ENCODE results near the gene NDC1. TPM values are rescaled to one million over a fixed set of nuclear protein-coding genes. Genes with fewer than 3 reads are reported as not detected.

The NDC1 gene
- total RNA-seq, 8 experiments from 2014 or later: 10.5 to 36.4 (median 16.6) TPM

- no peak overlapping the region for H3K4me3 ChIP-seq
- H3K4me1 ChIP-seq (replicated peaks in 1 of 2): no peaks in the 10 kb centered on the region
- H3K27ac ChIP-seq: no peak overlapping the region
- WGBS, 10 experiments: 60 to 85% (median 73%) methylated on average over 2 to 8 of the region's 8 CpGs; no CpG with 5 or more reads in 3 of the 10 experiments
- in situ Hi-C loops (cut with MboI; ENCODE audit: low pct_unique_long_range_greater_than_20kb in 2 of 9, low sequenced_read_pairs in 9 of 9, unreplicated experiment in 9 of 9): loop anchor here in 3 of 9 experiments (25.0 kb wide), 1 partner anchor 239 kb away; no protein-coding TSS in a partner anchor
- ATAC-seq (replicated peaks in 6 of 8): no peak
Observed at GRCh38 chr1:53726009-53726600, 112.0 kb downstream of the NDC1 start.

- 27 to 87% (median 63%) methylated on average over 1 to 5 of the region's 6 CpGs; no CpG with 5 or more reads in 4 of the 10 experiments for WGBS, 10 experiments
- in situ Hi-C loops (cut with MboI; ENCODE audit: low pct_unique_long_range_greater_than_20kb in 2 of 9, low sequenced_read_pairs in 9 of 9, unreplicated experiment in 9 of 9): loop anchor here in 3 of 9 experiments (25.0 kb wide), 1 partner anchor 238 kb away; no protein-coding TSS in a partner anchor
- Histone ChIP-seq H3K4me1 (replicated peaks in 1 of 2) (no peaks in the 10 kb centered on the region), H3K4me3 (no peak overlapping the region), H3K27ac (no peak overlapping the region)
- peak in 4 of 8 experiments; percentile 32 to 52 (median 40) for ATAC-seq (replicated peaks in 6 of 8)
Observed at GRCh38 chr1:53725238-53725689, 112.8 kb downstream of the NDC1 start.

- Histone ChIP-seq H3K27ac (no peak overlapping the region), H3K4me3 (no peak overlapping the region), H3K4me1 (replicated peaks in 1 of 2) (no peaks in the 10 kb centered on the region)
- 40 to 100% (median 81%) methylated on average over 1 of the region's 1 CpG; no CpG with 5 or more reads in 1 of the 10 experiments for WGBS, 10 experiments
- ATAC-seq (replicated peaks in 6 of 8): peak in 1 of 8 experiments; percentile 80
- in situ Hi-C loops (cut with MboI; ENCODE audit: low pct_unique_long_range_greater_than_20kb in 2 of 9, low sequenced_read_pairs in 9 of 9, unreplicated experiment in 9 of 9): no loop called here
Observed at GRCh38 chr1:53722025-53722424, 116.1 kb downstream of the NDC1 start.

- ATAC-seq (replicated peaks in 6 of 8): no peak
- Histone ChIP-seq H3K4me3 (no peak overlapping the region), H3K27ac (no peak overlapping the region), H3K4me1 (replicated peaks in 1 of 2) (no peaks in the 10 kb centered on the region)
- WGBS, 10 experiments: 53 to 100% (median 75%) methylated on average over 1 to 4 of the region's 4 CpGs; no CpG with 5 or more reads in 1 of the 10 experiments
- in situ Hi-C loops (cut with MboI; ENCODE audit: low pct_unique_long_range_greater_than_20kb in 2 of 9, low sequenced_read_pairs in 9 of 9, unreplicated experiment in 9 of 9): no loop called here
Observed at GRCh38 chr1:53721088-53721487, 117.0 kb downstream of the NDC1 start.

GRCh38 chr1:53719469-53719868 is 118.6 kb downstream of the NDC1 start:
- no peak for ATAC-seq (replicated peaks in 6 of 8)
- Histone ChIP-seq H3K4me1 (replicated peaks in 1 of 2) (no peaks in the 10 kb centered on the region), H3K4me3 (no peak overlapping the region), H3K27ac (no peak overlapping the region)
- WGBS, 10 experiments: 50 to 83% (median 63%) methylated on average over 1 to 2 of the region's 2 CpGs; no CpG with 5 or more reads in 7 of the 10 experiments
- in situ Hi-C loops (cut with MboI; ENCODE audit: low pct_unique_long_range_greater_than_20kb in 2 of 9, low sequenced_read_pairs in 9 of 9, unreplicated experiment in 9 of 9): no loop called here

- WGBS, 10 experiments: 60 to 93% (median 75%) methylated on average over 1 to 2 of the region's 2 CpGs; no CpG with 5 or more reads in 3 of the 10 experiments
- no peak overlapping the region for H3K27ac ChIP-seq
- no peak for ATAC-seq (replicated peaks in 6 of 8)
- H3K4me3 ChIP-seq: no peak overlapping the region
- H3K4me1 ChIP-seq (replicated peaks in 1 of 2): no peaks in the 10 kb centered on the region
- in situ Hi-C loops (cut with MboI; ENCODE audit: low pct_unique_long_range_greater_than_20kb in 2 of 9, low sequenced_read_pairs in 9 of 9, unreplicated experiment in 9 of 9): no loop called here
Observed at GRCh38 chr1:53718443-53718842, 119.7 kb downstream of the NDC1 start.

GRCh38 chr1:53717025-53717804 is 120.9 kb downstream of the NDC1 start:
- Histone ChIP-seq H3K27ac (no peak overlapping the region), H3K4me3 (no peak overlapping the region), H3K4me1 (replicated peaks in 1 of 2) (no peaks in the 10 kb centered on the region)
- ATAC-seq (replicated peaks in 6 of 8): no peak
- in situ Hi-C loops (cut with MboI; ENCODE audit: low pct_unique_long_range_greater_than_20kb in 2 of 9, low sequenced_read_pairs in 9 of 9, unreplicated experiment in 9 of 9): no loop called here
- 36 to 93% (median 70%) methylated on average over 1 to 6 of the region's 6 CpGs for WGBS, 10 experiments

- ATAC-seq (replicated peaks in 6 of 8): no peak
- H3K27ac ChIP-seq: no peak overlapping the region
- 62 to 100% (median 90%) methylated on average over 1 to 5 of the region's 5 CpGs; no CpG with 5 or more reads in 2 of the 10 experiments for WGBS, 10 experiments
- H3K4me3 ChIP-seq: no peak overlapping the region
- in situ Hi-C loops (cut with MboI; ENCODE audit: low pct_unique_long_range_greater_than_20kb in 2 of 9, low sequenced_read_pairs in 9 of 9, unreplicated experiment in 9 of 9): no loop called here
- no peaks in the 10 kb centered on the region for H3K4me1 ChIP-seq (replicated peaks in 1 of 2)
Observed at GRCh38 chr1:53716150-53716549, 121.9 kb downstream of the NDC1 start.

GRCh38 chr1:53715478-53715877 is 122.6 kb downstream of the NDC1 start:
- Histone ChIP-seq H3K4me1 (replicated peaks in 1 of 2) (no peaks in the 10 kb centered on the region), H3K27ac (no peak overlapping the region), H3K4me3 (no peak overlapping the region)
- 51 to 73% (median 60%) methylated on average over 1 to 10 of the region's 11 CpGs; no CpG with 5 or more reads in 4 of the 10 experiments for WGBS, 10 experiments
- peak in 7 of 8 experiments; percentile 30 to 93 (median 60) for ATAC-seq (replicated peaks in 6 of 8)
- in situ Hi-C loops (cut with MboI; ENCODE audit: low pct_unique_long_range_greater_than_20kb in 2 of 9, low sequenced_read_pairs in 9 of 9, unreplicated experiment in 9 of 9): no loop called here

Other genes with a start within 250 kb of the NDC1 start
- 1 to 10 TPM in 2 of 8 experiments, under 1 TPM in 6; 0.14 to 4.7 (median 0.33) TPM for gene GLIS1, start 99.1 kb downstream of the NDC1 start, total RNA-seq
- 10 to 100 TPM; 18.4 to 41.4 (median 34.6) TPM for gene YIPF1, start 51.5 kb upstream of the NDC1 start, total RNA-seq
- 1 to 10 TPM in 1 of 8 experiments, under 1 TPM in 7; 0.15 to 1.2 (median 0.35) TPM for gene DIO1, start 55.9 kb upstream of the NDC1 start, total RNA-seq
- 10 to 100 TPM; 27.9 to 57.3 (median 40.6) TPM for gene IFT25, start 107.4 kb upstream of the NDC1 start, total RNA-seq
- gene LRRC42, start 108.1 kb upstream of the NDC1 start, total RNA-seq: 10 to 100 TPM; 18.0 to 39.8 (median 25.1) TPM
- under 1 TPM in 4 of 8 experiments, not detected in 4; 0.14 to 0.43 (median 0.17) TPM for gene LDLRAD1, start 179.9 kb upstream of the NDC1 start, total RNA-seq
- 100 to 1,000 TPM; 114 to 406 (median 146) TPM for gene TMEM59, start 214.9 kb upstream of the NDC1 start, total RNA-seq
- 10 to 100 TPM in 1 of 8 experiments, 1 to 10 TPM in 7; 3.0 to 10.1 (median 7.4) TPM for gene TCEANC2, start 215.3 kb upstream of the NDC1 start, total RNA-seq